ENCODE results near the gene TMEM38A.
"Not testable (repeated sequence)": the region's sequence is repeated elsewhere in the genome, so short reads cannot be mapped to it uniquely, and the experiment has no call there.

The TMEM38A gene

DNA sequence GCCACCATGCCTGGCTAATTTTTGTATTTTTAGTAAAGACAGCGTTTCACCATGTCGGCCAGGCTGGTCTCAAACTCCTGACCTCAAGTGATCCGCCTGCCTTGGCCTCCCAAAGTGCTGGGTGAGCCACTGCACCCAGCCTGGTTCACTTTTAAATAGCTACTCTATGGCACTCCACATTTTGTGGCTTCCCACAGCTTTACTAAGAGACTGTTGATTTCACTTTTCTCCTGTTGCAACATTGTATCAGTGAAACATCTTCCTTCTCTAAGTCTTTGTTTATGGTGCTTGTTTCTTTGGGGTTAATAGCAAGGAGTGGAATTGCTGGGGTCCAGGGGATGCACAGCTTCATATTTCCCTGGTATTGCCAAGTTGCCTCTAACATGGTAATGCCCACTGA lies 12.3 kb downstream of the TMEM38A start:
- DNase-seq (ENCODE audit: insufficient read length, low spot score) (no peak), FAIRE-seq (no peak)

DNA sequence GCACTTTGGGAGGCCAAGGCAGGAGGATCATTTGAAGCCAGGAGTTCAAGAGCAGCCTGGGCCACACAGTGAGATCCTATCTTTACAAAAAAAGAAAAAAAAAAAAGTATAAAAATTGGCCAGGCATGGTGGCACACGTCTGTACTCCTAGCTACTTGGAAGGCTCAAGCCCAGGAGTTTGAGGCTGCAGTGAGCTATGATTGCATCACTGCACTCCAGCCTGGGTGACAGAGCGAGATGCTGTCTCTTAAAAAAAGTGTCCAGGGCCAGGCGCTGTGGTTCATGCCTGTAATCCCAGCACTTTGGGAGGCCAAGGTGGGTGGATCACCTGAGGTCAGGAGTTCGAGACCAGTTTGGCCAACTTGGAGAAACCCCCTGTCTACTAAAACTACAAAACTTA lies 12.9 kb downstream of the TMEM38A start:
- not testable (repeated sequence) for FAIRE-seq; DNase-seq (ENCODE audit: insufficient read length, low spot score)

DNA sequence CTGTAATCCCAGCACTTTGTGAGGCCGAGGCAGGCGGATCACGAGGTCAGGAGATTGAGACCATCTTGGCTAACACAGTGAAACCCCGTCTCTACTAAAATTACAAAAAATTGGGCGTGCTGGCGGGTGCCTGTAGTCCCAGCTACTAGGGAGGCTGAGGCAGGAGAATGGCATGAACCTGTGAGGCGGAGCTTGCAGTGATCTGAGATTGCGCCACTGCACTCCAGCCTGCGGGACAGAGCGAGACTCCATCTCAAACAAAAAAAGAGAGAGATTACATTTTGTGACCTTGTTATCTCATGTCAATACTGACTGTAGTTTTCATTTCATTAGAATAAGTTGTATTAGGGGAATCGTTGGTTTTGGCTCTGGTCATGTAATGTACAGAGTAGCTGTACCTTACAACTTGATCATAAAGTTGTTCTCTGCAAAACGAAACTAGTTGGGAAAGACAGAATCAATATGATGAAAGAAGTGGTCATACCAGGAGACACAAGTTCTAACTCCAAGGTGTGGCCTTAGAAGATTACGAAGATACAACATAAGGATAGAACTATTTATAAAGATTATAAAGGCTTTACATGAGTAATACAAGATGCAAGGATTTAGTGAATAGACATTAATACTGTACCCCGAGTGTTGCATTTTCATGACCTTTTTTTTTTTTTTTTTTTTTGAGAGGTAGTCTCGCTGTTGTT lies 15.3 kb downstream of the TMEM38A start:
- no peak for FAIRE-seq
- DNase-seq (ENCODE audit: insufficient read length, low spot score) = no peak

DNA sequence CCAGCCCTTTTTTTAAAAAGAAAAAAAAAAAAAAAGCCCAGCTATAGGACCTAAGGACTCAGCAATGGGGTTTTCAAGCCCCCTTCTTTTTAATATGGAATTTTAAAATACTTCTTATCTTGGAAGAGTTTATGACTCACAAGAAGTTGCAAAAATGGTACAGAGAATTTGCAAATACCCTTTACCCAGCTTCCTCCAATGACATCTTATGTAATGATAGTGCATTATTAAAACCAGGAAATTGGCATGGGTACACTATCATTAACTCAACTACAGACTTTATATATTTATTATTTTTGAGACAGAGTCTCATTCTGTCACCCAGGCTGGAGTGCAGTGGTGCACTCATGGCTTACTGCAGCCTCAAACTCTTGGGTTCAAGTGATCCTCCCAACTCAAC lies 16.1 kb downstream of the TMEM38A start:
- no peak for FAIRE-seq
- DNase-seq (ENCODE audit: insufficient read length, low spot score) = no peak

DNA sequence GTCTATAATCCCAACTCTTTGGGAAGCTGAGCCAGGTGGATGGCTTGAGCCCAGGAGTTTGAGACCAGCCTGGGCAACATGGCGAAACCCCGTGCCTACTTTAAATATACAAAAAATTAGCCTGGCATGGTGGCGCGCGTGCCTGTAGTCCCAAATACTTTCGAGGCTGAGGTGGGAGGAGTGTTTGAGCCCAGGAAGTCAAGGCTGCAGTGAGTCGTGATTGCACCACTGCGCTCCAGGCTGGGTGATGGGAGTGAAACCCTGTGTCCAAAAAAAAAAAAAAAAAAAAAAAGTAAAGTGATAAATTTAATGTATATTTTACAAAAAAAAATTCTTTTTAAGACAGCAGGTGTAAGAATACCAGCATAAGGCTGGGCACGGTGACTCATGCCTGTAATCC lies 17.6 kb downstream of the TMEM38A start:
- no peak for DNase-seq (ENCODE audit: insufficient read length, low spot score)
- no peak for FAIRE-seq

DNA sequence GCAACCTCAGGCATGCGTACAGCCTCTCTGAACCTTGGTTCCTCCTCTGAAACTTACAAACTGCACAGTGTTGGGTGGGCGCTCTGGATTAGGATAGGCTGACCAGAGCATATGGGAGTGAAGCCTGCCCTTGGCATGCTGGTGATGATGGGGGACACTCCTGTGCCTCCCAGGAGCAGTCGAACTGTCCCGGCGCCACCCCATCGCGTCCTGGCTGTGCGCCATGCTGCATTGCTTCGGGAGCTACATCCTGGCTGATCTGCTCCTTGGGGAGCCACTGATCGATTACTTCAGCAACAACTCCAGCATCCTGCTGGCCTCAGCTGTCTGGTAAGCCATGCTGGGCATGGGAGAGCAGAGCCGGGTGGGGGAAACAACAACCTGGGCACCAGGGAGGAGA lies 18.9 kb downstream of the TMEM38A start:
- no peak for FAIRE-seq
- no peak for DNase-seq (ENCODE audit: insufficient read length, low spot score)

DNA sequence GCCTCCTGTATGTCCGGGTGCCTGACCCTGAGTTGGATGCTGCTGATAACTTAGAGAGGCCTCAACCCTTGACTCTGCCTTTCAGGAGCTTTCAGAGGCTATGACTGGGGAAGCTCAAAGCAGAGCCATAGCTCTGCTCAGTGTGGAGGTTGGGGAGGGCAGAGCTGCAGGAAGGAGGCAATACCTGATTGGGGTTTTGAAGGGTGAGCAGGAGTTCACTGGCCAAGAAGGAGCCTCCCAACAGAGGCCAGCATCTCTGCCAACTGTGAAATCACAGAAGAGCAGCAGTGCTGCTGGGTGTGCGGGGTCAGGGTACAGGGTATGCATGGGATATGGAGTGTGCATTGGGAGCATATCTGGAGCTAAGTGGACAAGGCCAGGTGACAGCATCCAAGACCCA lies 21.6 kb downstream of the TMEM38A start:
- FAIRE-seq (no peak), DNase-seq (ENCODE audit: insufficient read length, low spot score) (no peak)

DNA sequence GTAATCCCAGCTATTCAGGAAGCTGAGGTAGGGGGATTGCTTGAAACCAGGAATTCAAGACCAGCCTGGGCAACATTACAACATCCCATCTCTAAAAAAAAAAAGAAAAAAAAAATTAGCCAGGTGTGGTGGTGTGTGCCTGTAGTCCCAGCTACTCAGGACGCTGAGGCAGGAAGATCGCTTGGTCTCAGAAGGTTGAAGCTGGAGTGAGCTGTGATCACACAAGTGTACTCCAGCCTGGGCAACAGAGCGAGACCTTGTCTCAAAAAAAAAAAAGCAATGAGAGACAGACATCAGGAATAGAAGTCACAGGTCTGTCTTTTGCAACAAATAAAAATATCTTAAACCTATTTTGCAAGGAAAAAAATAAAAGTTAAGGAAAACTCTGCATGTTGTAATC lies 23.3 kb downstream of the TMEM38A start:
- DNase-seq (ENCODE audit: insufficient read length, low spot score) (no peak), FAIRE-seq (no peak)

DNA sequence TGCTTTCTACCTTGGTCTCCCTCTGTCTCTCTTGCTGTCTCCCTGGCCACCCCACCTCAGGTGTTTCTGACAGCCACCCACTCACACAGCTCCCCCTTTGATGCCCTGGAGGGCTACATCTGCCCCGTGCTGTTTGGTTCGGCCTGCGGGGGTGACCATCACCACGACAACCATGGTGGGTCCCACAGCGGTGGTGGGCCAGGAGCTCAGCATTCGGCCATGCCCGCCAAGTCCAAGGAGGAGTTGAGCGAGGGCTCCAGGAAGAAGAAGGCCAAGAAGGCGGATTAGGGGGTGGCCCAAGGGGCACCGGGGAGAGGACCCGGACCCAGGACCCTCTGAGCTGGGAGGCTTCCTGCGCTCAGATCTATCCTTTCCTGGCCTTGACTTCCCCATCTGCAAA lies 27.1 kb downstream of the TMEM38A start:
- FAIRE-seq = no peak
- DNase-seq (ENCODE audit: insufficient read length, low spot score) = no peak

DNA sequence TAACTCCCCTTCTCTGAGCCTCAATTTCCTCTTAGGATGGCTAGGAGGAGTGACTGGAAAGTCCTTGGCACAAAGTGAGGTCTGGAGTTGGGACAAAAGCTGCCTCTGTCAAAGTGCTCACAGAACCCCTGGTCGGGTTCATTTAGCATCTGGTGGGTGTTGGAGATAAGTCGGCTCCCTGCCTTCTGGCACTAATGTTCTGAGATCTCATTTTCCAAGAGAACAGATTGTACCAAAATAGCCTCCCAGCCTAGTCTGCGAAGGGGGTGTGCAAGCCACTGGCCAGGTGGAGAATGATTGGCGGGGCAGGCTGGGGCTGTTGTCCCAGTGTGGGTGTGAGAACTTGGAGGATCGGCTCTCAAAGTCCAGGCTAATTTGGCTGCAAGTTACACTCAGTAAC lies 38.0 kb downstream of the TMEM38A start:
- FAIRE-seq (no peak), DNase-seq (ENCODE audit: insufficient read length, low spot score) (no peak)

DNA sequence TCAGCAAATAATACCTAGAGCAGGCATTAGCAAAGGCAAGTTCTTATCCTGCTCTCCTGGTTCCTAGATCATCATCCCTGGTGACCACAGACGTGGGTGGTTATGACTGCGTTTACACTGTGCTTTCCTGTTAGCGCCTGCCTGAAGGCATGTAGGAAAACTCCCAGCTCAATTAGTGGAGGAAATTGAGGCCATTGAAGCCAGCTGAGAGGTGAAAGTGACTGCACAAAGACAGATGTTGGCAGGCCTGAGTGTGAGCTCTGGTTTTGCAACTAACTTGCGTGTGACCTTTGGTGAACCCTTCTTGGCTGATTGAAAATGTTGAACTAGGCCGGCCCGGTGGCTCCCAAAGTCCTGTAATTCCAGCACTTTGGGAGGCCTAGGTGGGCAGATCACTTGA lies 41.2 kb downstream of the TMEM38A start:
- no peak for DNase-seq (ENCODE audit: insufficient read length, low spot score)
- no peak for FAIRE-seq

DNA sequence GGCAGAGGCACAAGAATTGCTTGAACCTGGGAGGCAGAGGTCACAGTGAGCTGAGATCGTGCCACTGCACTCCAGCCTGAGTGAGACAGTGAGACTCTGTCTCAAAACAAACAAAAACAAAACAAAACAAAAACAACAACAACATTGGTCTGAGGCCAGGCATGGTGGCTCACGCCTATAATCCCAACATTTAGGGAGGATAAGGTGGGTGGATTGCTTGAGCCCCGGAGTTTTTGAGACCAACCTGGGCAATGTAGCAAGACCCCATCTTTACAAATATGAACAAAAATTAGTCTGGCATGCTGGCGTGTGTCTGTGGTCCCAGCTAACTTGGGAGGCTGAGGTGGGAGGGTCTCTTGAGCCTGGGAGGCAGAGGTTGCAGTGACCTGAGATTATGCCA lies 42.7 kb downstream of the TMEM38A start:
- DNase-seq (ENCODE audit: insufficient read length, low spot score) (no peak), FAIRE-seq (no peak)

DNA sequence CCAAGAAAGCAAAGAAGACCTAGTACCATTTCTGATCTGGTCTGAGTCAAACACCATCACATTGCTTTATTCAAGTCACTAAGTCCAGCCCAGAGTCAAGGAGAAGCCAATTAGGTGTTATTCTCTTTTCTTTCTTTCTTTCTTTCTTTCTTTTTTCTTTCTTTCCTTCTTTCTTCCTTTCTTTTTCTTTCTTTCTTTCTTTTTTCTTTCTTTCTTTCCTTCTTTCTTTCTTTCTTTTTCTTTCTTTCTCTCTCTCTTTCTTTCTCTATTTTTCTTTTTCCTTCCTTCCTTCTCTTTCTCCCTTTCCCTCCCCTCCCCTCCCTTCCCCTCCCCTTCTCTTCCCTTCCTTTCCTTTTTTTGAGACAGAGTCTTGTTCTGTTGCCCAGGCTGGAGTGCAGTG lies 49.9 kb downstream of the TMEM38A start:
- FAIRE-seq; DNase-seq (ENCODE audit: insufficient read length, low spot score): not testable (repeated sequence)

DNA sequence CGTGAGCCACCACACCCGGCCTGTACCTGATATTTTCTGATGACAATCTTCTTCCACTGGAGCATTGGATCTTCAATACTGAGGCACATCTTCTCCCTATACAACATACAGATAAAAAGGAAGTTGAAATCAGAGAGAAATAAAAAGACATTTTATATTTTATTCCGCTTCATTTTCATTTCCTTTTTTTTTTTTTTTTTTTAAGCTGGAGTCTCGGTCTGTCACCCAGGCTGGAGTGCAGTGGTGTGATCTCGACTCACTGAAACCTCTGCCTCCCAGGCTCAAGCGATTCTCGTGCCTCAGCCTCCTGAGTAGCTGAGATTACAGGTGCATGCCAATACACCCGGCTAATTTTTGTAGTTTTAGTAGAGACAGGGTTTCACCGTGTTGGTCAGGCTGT lies 51.4 kb downstream of the TMEM38A start:
- not testable (repeated sequence) for DNase-seq (ENCODE audit: insufficient read length, low spot score); FAIRE-seq

DNA sequence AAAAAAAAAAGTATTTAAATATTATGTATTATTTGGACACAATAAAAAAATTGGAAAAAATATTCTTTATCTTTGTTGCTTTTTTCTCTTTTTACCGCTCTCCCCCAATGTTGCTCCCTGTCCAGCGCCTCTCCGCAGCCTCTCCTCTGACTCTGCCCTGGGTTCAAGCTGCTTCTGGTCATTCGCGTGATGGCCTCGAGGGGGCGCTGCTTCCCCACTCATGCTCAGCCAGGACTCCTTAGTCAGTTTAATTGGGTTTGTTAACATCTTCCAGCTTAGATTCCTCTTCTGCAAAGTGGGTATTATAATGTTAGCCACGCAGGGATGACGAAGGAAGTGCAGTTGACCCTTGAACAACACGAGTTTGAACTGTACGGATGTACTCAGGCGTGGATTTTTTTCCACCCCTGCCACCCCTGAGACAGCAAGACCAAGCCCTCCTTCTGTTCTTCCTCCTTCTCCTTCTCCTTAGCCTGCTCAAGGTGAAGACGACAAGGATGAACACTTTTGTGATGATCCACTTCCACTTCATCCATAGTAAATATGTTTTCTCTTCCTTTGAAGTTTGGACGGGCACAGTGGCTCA lies 53.9 kb downstream of the TMEM38A start:
- no peak for FAIRE-seq
- peak; percentile 80 for DNase-seq (ENCODE audit: insufficient read length, low spot score)

DNA sequence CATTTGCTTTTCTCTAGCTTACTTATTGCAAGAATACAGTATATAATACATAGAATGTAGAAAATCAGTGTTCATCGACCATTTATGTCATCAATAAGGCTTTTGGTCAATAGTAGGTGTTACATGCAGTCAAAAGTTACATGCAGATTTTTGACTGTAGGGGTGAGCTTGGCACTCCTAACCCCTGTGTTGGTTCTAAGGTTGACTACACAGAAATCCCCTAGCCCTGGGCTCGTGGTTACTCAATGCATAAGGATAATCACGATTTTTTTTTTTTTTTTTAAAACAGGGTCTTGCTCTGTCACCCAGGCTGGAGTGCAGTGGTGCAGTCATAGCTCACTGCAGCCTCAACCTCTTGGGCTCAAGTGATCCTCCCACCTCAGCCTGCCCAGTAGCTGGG lies 54.7 kb downstream of the TMEM38A start:
- DNase-seq (ENCODE audit: insufficient read length, low spot score) = no peak
- no peak for FAIRE-seq

DNA sequence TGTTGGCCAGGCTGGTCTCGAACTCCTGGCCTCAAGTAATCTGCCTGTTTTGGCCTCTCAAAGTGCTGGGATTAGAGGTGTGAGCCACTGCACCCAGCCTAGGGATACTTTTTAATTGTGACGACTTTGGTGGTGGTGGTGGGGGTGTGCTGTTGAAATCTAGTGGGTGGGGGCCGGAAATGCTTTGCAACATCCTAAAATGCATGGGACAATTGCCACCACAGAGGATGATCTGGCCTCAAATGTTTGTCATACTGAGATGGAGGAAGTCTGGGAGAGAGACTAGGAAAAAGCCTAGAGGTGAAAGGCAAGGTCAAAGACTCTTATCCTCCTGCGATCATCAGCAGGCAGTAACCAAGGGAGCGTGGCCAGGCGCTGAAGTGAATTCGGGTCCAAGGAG lies 60.1 kb downstream of the TMEM38A start:
- FAIRE-seq = no peak
- DNase-seq (ENCODE audit: insufficient read length, low spot score) = no peak

DNA sequence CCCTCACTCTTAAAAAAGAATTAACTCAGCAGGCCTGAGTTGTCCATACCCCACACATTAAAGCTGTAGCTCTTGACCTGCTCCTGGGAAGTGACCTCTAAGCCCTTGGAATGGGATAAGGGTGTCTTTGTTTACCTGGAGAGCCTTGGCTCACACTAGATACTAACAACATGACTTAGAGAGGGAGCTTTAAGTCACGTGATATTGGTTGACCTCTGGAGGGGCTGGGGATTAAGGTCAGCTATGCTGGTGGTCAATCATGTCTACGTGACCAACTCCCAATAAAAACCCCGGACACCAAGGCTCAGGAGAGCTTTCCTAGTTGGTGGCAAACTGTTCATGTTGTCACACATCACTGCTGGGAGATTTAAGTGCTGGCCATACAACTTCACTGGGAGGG lies 61.7 kb downstream of the TMEM38A start:
- FAIRE-seq (no peak), DNase-seq (ENCODE audit: insufficient read length, low spot score) (no peak)

DNA sequence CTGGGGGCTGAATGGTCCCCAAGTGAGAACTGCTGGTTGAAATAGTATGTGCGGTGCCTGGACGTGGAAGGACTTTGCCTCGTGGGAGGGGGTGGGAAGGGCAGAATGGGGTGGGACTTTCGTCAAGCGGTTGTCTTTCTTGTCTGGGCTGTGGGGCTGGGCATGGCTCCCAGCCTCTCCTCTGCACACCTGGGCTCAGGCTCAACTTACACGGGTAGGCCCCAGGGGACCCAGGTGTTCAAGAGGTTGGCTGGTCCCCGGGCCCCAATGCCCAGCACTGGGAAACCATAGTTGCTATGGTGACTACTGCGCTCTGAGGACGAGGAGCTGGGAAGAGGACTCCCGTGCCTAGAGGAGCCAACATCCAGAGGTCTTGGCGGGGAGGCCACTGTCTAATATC lies 66.0 kb downstream of the TMEM38A start:
- no peak for DNase-seq (ENCODE audit: insufficient read length, low spot score)
- FAIRE-seq = no peak

DNA sequence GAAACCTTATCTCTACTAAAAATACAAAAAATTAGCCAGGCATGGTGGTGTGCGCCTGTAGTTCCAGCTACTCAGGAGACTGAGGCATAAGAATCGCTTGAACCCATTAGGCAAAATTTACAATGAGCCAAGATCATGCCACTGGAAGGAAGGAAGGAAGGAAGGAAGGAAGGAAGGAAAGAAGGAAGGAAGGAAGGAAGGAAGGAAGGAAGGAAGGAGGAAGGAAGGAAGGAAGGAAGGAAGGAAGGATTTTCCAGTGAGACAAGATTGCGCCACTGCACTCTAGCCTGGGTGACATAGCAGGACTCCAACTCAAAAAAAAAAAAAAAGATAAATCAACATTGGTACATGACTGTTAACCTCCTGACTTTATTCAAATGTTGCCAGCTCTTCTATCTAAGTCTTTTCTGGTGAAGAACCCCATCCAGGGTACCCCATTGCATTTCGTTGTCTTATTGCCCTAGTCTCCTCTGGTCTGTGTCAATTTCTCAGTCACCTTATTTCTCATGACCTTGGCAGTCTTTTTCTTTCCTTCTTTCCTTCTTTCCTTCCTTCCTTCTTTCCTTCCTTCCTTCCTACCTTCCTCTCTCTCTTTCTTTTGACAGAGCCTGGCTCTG lies 74.8 kb downstream of the TMEM38A start:
- not testable (repeated sequence) for FAIRE-seq

DNA sequence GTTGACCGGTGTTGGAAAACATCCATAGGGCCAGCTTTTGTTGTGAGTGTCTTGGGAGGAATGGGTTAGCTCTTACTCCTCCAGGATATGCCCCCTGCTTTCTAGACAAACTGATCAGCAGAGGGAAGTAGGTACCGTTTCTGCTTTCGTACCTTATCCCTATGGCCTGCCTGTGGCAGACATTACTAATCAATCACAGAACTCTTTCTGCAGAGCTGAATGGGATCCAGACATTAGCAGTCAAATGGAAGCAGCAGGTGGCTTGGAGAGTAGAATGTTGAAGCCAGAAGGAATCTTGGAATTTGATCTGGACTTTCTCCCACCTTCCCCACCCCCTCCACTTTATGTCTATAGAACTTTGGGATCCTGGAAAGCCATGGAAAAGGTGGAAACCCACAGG lies 75.8 kb downstream of the TMEM38A start:
- DNase-seq (ENCODE audit: insufficient read length, low spot score) (no peak), FAIRE-seq (no peak)

More for the DNA sequence above, 74.8 kb downstream of the TMEM38A start:
- not testable (repeated sequence) for DNase-seq (ENCODE audit: insufficient read length, low spot score)

DNA sequence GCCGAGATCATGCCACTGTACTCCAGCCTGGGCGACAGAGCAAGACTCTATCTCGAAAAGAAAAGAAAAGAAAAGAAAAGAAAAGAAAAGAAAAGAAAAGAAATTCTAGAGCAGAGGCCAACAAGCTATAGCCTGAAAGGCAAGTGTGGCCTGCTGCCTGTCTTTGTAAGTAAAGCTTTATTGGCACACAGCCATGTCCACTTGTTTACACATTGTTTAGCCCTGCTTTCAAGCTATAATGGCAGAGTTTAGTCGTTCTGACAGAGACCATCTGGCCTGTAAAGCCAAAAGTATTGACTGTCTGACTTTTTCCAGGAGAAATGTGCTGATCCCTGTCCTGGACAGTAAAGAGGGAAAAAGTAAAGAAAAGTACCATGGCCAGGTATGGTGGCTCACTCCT lies 77.0 kb downstream of the TMEM38A start:
- no peak for DNase-seq (ENCODE audit: insufficient read length, low spot score)
- FAIRE-seq = no peak
